Nephron progenitor cell (in vitro differentiated cells): ENCODE data around the gene ZNF500.

Experiments used
- DNase-seq: peaks from one replicate; pipeline ENCODE4 v3.0.0; 2021
- H3K27ac Mint-ChIP-seq: 2 replicates; pipeline ENCODE4 v1.8.0; 2021; ENCODE audit warnings: mild to moderate bottlenecking, moderate library complexity, mixed read lengths
- H3K27me3 Mint-ChIP-seq: 2 replicates; pipeline ENCODE4 v1.8.0; 2021; ENCODE audit warnings: mild to moderate bottlenecking, low read depth, mixed read lengths; ENCODE audit not compliant: poor library complexity
- H3K36me3 Mint-ChIP-seq: 2 replicates; pipeline ENCODE4 v1.8.0; 2021; ENCODE audit warnings: low read depth, mixed read lengths
- H3K4me1 Mint-ChIP-seq: 2 replicates; pipeline ENCODE4 v1.8.0; 2021; ENCODE audit warnings: mixed read lengths
- H3K4me3 Mint-ChIP-seq: 2 replicates; pipeline ENCODE4 v1.8.0; 2021; ENCODE audit warnings: mild to moderate bottlenecking, moderate library complexity, mixed read lengths
- H3K9me3 Mint-ChIP-seq: 2 replicates; pipeline ENCODE4 v1.8.0; 2021; ENCODE audit warnings: mild to moderate bottlenecking, moderate library complexity, mixed read lengths
- CTCF ChIP-seq: fragments of 200-600 bp; sonication (generic); IDR thresholded peaks from 2 replicates; pipeline ENCODE4 v1.5.0; 2021; ENCODE audit warnings: antibody characterized with exemption

The ZNF500 gene

DNA sequence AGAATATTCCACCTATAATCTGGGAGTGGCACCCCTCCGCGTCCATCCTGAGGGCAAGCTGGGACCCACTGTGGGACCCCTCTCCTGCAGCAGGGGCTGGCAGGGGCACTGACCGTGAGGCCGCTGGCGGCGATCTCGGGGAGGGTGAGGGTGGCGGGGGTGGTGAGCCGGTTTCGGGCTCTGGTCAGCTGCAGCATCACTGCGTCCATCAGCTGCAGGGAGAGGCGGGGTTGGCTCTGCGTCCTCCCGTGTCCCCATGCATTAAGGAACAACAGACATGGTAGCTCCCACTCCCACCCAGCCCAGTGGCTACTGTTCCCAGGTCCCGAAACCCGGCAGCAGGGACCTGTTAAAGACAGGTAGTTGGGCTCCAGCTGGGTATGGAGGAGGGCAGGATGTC, 31.5 kb upstream of the ZNF500 start:
- Mint-ChIP-seq H3K4me3 (no peak overlapping the region), H3K27me3 (peaks cover 8% of the 10 kb centered on the region), H3K4me1 (peaks cover 22% of the 10 kb centered on the region), H3K9me3 (no peaks in the 10 kb centered on the region), H3K36me3 (no peaks in the 10 kb centered on the region), H3K27ac (no peak overlapping the region)
- DNase-seq = no peak
- TF ChIP-seq CTCF = no peak

DNA sequence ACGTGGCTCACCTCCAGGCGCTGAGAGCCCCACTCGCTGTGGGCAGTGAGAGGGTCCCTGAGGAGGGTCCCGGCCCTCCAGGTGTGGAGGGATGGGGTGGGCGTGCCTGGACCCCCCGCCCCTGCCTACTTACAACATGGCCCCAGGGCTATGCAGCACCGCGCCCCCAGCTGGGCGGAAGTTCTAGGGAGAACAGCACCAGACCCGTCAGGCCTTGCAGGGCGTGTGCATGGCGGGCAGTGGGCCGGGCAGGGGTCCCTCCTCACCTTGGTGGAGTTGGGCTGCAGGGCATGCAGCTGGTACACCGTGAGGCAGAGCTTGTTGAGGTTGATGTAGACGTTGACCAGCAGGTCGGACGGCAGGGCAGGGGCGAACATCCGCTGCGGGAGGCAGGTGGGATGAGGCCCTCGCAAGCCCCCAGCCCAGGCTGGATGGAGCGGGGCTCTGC, 30.9 kb upstream of the ZNF500 start:
- no peaks in the 10 kb centered on the region for H3K36me3 Mint-ChIP-seq
- no peak for TF ChIP-seq CTCF
- no peak for DNase-seq
- peaks cover 16% of the 10 kb centered on the region for H3K4me1 Mint-ChIP-seq
- no peaks in the 10 kb centered on the region for H3K9me3 Mint-ChIP-seq
- peaks cover 8% of the 10 kb centered on the region for H3K27me3 Mint-ChIP-seq
- H3K4me3 Mint-ChIP-seq = no peak overlapping the region
- H3K27ac Mint-ChIP-seq = no peak overlapping the region

- Mint-ChIP-seq H3K36me3 (no peaks in the 10 kb centered on the region), H3K27ac (no peak overlapping the region), H3K27me3 (peaks cover 8% of the 10 kb centered on the region), H3K9me3 (no peaks in the 10 kb centered on the region), H3K4me3 (no peak overlapping the region), H3K4me1 (peaks cover 16% of the 10 kb centered on the region)
- TF ChIP-seq CTCF = no peak
- DNase-seq = no peak
Observed at GRCh38 chr16:4796982-4797804, 30.2 kb upstream of the ZNF500 start.

DNA sequence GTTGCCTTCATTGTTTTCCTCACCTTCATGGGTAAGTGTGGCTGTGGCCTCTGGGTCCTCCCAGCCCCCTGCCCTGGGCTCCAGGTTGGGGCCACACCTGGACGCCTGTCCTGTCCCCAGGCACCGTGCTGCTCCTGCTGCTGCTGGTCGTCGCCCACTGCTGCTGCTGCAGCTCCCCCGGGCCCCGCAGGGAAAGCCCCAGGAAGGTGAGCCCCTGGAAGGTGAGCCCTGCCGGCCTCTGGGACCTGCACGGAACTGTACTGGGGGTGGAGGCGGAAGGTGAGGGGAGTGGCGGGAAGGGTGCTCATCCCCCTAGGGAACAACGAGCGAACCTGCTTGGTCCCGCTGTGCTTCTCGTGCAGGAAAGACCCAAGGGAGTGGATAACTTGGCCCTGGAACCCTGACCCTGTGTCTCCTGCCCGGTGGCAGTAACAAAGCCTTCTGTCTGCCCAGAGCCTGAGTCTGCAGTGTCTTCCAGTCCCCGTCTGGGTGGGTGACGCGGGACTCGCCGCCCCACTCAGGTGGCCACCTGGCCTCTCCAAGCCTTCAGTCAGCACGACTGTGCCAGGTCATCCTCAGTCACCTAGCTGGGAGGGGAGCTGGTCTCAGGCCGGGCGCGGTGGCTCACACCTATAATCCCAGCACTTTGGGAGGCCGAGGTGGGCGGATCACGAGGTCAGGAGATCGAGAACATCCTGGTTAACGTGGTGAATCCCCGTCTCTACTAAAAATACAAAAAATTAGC, 29.0 kb upstream of the ZNF500 start:
- Mint-ChIP-seq H3K9me3 (no peaks in the 10 kb centered on the region), H3K36me3 (no peaks in the 10 kb centered on the region), H3K4me3 (no peak overlapping the region), H3K27me3 (peaks cover 11% of the 10 kb centered on the region), H3K4me1 (peaks cover 8% of the 10 kb centered on the region), H3K27ac (no peak overlapping the region)
- no peak for TF ChIP-seq CTCF
- DNase-seq = no peak

DNA sequence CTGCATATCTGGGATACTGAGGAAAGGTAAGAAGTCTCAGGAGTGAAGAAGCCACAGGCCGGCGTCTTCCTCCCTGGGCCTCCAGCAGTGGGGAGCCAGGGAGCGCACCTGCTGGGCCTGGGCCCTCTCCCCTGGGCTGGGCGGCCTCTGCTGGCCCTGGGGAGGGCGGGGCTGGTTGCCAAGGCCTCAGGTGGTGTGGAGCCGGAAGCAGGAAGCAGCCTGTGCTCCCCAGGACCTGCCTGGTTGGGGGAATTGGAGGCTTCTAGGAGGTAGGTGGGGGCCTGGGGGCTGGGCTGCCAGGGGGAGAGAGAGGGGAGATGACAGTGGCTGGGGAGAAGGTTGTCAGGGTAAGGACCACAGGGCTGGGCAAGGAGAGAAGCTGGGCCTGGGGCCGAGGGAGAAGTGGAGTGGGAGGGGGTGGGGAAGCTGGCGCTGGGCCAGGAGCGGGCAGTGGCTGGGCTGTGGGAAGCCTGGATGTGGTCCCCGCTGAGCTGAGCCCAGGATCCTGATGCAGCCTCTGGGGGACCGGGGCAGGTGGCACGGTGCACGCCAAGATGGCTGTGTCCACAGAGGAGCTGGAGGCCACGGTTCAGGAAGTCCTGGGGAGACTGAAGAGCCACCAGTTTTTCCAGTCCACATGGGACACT, 28.3 kb upstream of the ZNF500 start, which contains the start of gene SMIM22:
TSS of gene SMIM22 (plus strand) at position 189 of the 647 bp plus-strand sequence. CDS start at position 555, 366 bp downstream.
- no peak within 1 kb of the TSS for H3K4me3 Mint-ChIP-seq
- no peak within 1 kb of the TSS for H3K27ac Mint-ChIP-seq
- no peaks in the 10 kb centered on the region for H3K36me3 Mint-ChIP-seq
- no peak for TF ChIP-seq CTCF
- peaks cover 2% of the 10 kb centered on the region for H3K4me1 Mint-ChIP-seq
- peaks cover 11% of the 10 kb centered on the region for H3K27me3 Mint-ChIP-seq
- H3K9me3 Mint-ChIP-seq = no peaks in the 10 kb centered on the region
- no peak for DNase-seq
